OCI-LY7 (cell line): Measurements from ENCODE around the gene NCOA7. TPM values are rescaled to one million over a fixed set of nuclear protein-coding genes. Genes with fewer than 3 reads are reported as not detected.

Source experiments
- BruUV-seq: library from RNA; stranded (reverse); fragments of 400-500 nt; replicated peaks from 2 replicates; lab custom pipeline; 2021; lab: Mats Ljungman, UMichigan
- CTCF ChIA-PET: fragments of 300-600 bp; sonication (Branson Sonifier 250); formaldehyde crosslinking; loops from one replicate; lab custom pipeline; 2022; ENCODE audit warnings: antibody characterized with exemption; ENCODE audit not compliant: unreplicated experiment; lab: Charles Lee
- POLR2A ChIA-PET: fragments of 300-600 bp; sonication (Branson Sonifier 250); formaldehyde crosslinking; loops from one replicate; lab custom pipeline; 2022; ENCODE audit warnings: antibody characterized with exemption; lab: Charles Lee
- DNase-seq: peaks from one replicate; pipeline ENCODE4 v3.0.0-alpha.2; 2015; ENCODE audit warnings: low spot score
- H2AFZ ChIP-seq: fragments of 200-600 bp; sonication (generic), shearing (Covaris generic); 2 replicates; pipeline ENCODE4 v1.6.1; 2014; ENCODE audit warnings: mild to moderate bottlenecking, antibody characterized with exemption, low read length, moderate library complexity
- H3K27ac ChIP-seq: fragments of 200-600 bp; sonication (generic); 2 replicates; pipeline ENCODE4 v1.5.1; 2014; ENCODE audit warnings: mixed run types, low read depth, mild to moderate bottlenecking, moderate library complexity, low read length, inconsistent platforms; ENCODE audit not compliant: poor library complexity, severe bottlenecking
- H3K36me3 ChIP-seq: fragments of 200-600 bp; sonication (generic); 2 replicates; pipeline ENCODE4 v1.6.1; 2014; ENCODE audit warnings: mild to moderate bottlenecking, antibody characterized with exemption, low read length, moderate library complexity, mixed read lengths; ENCODE audit not compliant: insufficient read depth
- H3K4me1 ChIP-seq: fragments of 200-600 bp; sonication (generic); 2 replicates; pipeline ENCODE4 v1.5.1; 2014; ENCODE audit warnings: mild to moderate bottlenecking, low read length; ENCODE audit not compliant: insufficient read depth, poor library complexity, severe bottlenecking
- H3K4me2 ChIP-seq: fragments of 200-600 bp; sonication (generic); 2 replicates; pipeline ENCODE4 v1.6.1; 2014; ENCODE audit warnings: mild to moderate bottlenecking, low read length
- H3K4me3 ChIP-seq: fragments of 200-600 bp; sonication (generic); 2 replicates; pipeline ENCODE4 v1.5.1; 2014; ENCODE audit warnings: mild to moderate bottlenecking, low read depth, low read length; ENCODE audit not compliant: poor library complexity, severe bottlenecking
- H3K79me2 ChIP-seq: fragments of 200-600 bp; sonication (generic); 2 replicates; pipeline ENCODE4 v1.6.1; 2016; ENCODE audit warnings: low read depth, mild to moderate bottlenecking, low read length, moderate library complexity, mixed read lengths; ENCODE audit not compliant: insufficient read depth
- H3K9me2 ChIP-seq: fragments of 200-600 bp; sonication (generic); 2 replicates; pipeline ENCODE4 v1.6.1; 2016; ENCODE audit warnings: mild to moderate bottlenecking, low read length, mixed read lengths; ENCODE audit not compliant: insufficient read depth
- H3K9me3 ChIP-seq: fragments of 200-600 bp; sonication (generic); 2 replicates; pipeline ENCODE4 v1.6.1; 2014; ENCODE audit warnings: mild to moderate bottlenecking, mixed run types, low read length, mixed read lengths
- H4K20me1 ChIP-seq: fragments of 200-600 bp; sonication (generic); 2 replicates; pipeline ENCODE4 v1.6.1; 2014; ENCODE audit warnings: mild to moderate bottlenecking, antibody characterized with exemption, low read length, moderate library complexity, mixed read lengths; ENCODE audit not compliant: insufficient read depth
- EZH2phosphoT487 ChIP-seq: fragments of 200-600 bp; sonication (generic); IDR thresholded peaks from 2 replicates; pipeline ENCODE4 v1.6.1; 2018; ENCODE audit warnings: low read depth, borderline replicate concordance, mild to moderate bottlenecking, mixed run types, antibody characterized with exemption, low read length, moderate library complexity, mixed read lengths
- intact Hi-C: fragments of 100-400 bp; cut with micrococcal nuclease; formaldehyde crosslinking; loops from one replicate; pipeline ENCODE4 v1.10.0; 2022; ENCODE audit not compliant: unreplicated experiment
- total RNA-seq, 2 experiments: library from RNA; depleted of rRNA in 1 of 2; stranded (reverse); fragments of >200 nt in 1 of 2; shearing (Covaris generic) in 1 of 2; gene quantifications; 2 replicates each; pipeline ENCODE4 v1.2.3, GENCODE V29; 2014 to 2022
- TF ChIP-seq, protein P1 (sequence below): fragments of 200-600 bp; sonication (generic); conservative IDR thresholded peaks from 2 replicates; pipeline ENCODE4 v1.5.1; 2014; ENCODE audit warnings: mild to moderate bottlenecking, antibody characterized with exemption, low read length, moderate library complexity, mixed read lengths

The NCOA7 gene
- total RNA-seq, 2 experiments from 2014 or later: 14.8 to 52.2 TPM

DNA sequence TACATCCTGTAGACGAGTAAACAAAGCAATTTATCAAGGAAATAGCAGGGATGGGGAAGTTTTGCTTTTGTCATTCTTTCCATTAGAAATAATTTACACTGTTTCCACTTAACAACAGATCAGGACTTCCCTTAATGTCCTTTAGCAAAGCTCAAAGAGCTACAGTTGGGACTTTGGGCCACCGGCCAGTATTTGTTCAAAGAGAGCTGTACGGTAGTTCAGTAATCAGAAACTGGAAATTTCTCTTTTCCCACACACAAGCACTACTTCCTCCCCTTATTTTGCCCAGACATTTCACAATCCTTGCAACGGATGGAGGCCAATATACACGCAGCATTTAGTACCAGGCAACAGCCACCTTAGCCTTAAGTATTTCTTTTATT lies 153.7 kb downstream of the NCOA7 start:
- intact Hi-C loops: no loop called here
- peaks cover 5% of the 10 kb centered on the region for H3K4me1 ChIP-seq
- no peak overlapping the region for H3K4me2 ChIP-seq
- peak overlapping the region; percentile 71 for H2AFZ ChIP-seq
- no peak overlapping the region for H3K4me3 ChIP-seq
- H4K20me1 ChIP-seq: no peaks in the 10 kb centered on the region
- no TSS peak for BruUV-seq
- TF ChIP-seq, protein P1, sequence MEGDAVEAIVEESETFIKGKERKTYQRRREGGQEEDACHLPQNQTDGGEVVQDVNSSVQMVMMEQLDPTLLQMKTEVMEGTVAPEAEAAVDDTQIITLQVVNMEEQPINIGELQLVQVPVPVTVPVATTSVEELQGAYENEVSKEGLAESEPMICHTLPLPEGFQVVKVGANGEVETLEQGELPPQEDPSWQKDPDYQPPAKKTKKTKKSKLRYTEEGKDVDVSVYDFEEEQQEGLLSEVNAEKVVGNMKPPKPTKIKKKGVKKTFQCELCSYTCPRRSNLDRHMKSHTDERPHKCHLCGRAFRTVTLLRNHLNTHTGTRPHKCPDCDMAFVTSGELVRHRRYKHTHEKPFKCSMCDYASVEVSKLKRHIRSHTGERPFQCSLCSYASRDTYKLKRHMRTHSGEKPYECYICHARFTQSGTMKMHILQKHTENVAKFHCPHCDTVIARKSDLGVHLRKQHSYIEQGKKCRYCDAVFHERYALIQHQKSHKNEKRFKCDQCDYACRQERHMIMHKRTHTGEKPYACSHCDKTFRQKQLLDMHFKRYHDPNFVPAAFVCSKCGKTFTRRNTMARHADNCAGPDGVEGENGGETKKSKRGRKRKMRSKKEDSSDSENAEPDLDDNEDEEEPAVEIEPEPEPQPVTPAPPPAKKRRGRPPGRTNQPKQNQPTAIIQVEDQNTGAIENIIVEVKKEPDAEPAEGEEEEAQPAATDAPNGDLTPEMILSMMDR: no peak
- TF ChIP-seq EZH2phosphoT487: no peak
- no peak for DNase-seq
- H3K36me3 ChIP-seq: no peaks in the 10 kb centered on the region
- H3K9me2 ChIP-seq: no peaks in the 10 kb centered on the region
- POLR2A ChIA-PET: interaction anchor here (1.5 kb wide), 1 partner anchor 10 kb away, joined by 4 read pairs; no protein-coding TSS in a partner anchor
- no peaks in the 10 kb centered on the region for H3K9me3 ChIP-seq
- CTCF ChIA-PET: interaction anchor here (1.9 kb wide), 1 partner anchor 12 kb away, joined by 4 read pairs; the partner anchor contains the start of gene HINT3
- no peaks in the 10 kb centered on the region for H3K79me2 ChIP-seq
- H3K27ac ChIP-seq: no peak overlapping the region

- intact Hi-C loops: no loop called here
- TF ChIP-seq, protein P1: no peak
- no peak for TF ChIP-seq EZH2phosphoT487
- POLR2A ChIA-PET: no interaction called here
- Histone ChIP-seq H3K79me2 (no peaks in the 10 kb centered on the region), H3K4me3 (no peak overlapping the region), H3K4me1 (peaks cover 5% of the 10 kb centered on the region), H2AFZ (no peak overlapping the region), H3K4me2 (no peak overlapping the region), H4K20me1 (no peaks in the 10 kb centered on the region), H3K27ac (no peak overlapping the region), H3K9me3 (no peaks in the 10 kb centered on the region), H3K9me2 (no peaks in the 10 kb centered on the region), H3K36me3 (no peaks in the 10 kb centered on the region)
- no TSS peak for BruUV-seq
- CTCF ChIA-PET: interaction anchor here (1.9 kb wide), 1 partner anchor 11 kb away, joined by 4 read pairs; the partner anchor contains the start of gene HINT3
- DNase-seq: no peak
Measured at GRCh38 chr6:125944896-125945295, 154.1 kb downstream of the NCOA7 start.

DNA sequence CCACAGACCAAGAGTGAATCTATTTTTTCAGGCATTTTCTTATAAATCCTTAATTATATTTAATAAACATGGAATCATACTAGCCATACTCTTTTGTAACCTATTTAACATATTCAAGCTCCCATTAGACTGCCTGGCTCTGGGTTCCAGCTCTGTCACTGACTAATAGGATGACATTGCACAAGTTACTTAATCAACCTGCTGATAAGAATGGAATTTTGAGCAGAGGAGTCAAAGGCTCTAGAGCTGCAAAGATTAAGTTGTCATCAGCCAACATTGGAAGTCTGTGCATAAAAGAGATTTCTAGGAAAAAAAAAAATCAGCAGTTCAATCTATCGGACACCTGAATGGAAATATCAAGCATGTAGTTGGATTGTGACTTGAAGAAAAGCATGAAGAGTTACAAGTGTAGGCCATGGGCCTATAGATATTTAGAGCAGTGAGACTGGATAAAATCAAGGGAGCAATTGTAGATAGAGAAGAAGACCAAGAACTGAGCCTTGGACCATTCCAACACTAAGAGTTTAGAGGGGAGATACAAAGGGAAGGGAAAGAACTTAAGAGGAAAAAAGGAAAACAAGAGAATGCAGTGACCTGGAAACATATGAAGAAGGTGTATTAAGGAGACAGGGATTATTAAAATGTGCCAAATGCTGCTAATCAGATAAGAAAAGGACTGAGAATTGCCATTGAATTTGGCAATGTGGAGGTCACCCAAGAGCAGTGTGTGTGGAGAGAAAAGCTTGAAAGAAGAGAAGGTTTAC lies 154.8 kb downstream of the NCOA7 start:
- intact Hi-C loops: no loop called here
- BruUV-seq: no TSS peak
- H3K36me3 ChIP-seq: no peaks in the 10 kb centered on the region
- no peaks in the 10 kb centered on the region for H3K9me2 ChIP-seq
- peaks cover 5% of the 10 kb centered on the region for H3K4me1 ChIP-seq
- H3K79me2 ChIP-seq: no peaks in the 10 kb centered on the region
- H2AFZ ChIP-seq: no peak overlapping the region
- H3K4me2 ChIP-seq: no peak overlapping the region
- TF ChIP-seq, protein P1: no peak
- no peak overlapping the region for H3K4me3 ChIP-seq
- H3K9me3 ChIP-seq: no peaks in the 10 kb centered on the region
- H3K27ac ChIP-seq: no peak overlapping the region
- no peaks in the 10 kb centered on the region for H4K20me1 ChIP-seq
- no peak for DNase-seq
- CTCF ChIA-PET: interaction anchor here (0.9 kb wide), 1 partner anchor 11 kb away, joined by 3 read pairs; the partner anchor contains the start of gene HINT3
- POLR2A ChIA-PET: interaction anchor here (0.9 to 1.3 kb wide), 2 partner anchors 13 to 29 kb away, joined by 6 read pairs; no protein-coding TSS in a partner anchor
